Stimulated activated CD4-positive, alpha-beta T cell treated with anti-CD3 and anti-CD28 coated beads, Interleukin-1b, Interleukin-23, amount 100 ng/mL, for 1 hour (primary cell): Measurements from ENCODE around the gene STAC3.
A peak's percentile ranks its signal among the peaks of the same experiment; 100 is the strongest.

Source experiments
- DNase-seq, 2 donors: peaks; one replicate each; pipeline ENCODE4 v3.0.0-alpha.2; 2020; ENCODE audit warnings: low read depth in 2 of 2

STAC3 gene

DNA sequence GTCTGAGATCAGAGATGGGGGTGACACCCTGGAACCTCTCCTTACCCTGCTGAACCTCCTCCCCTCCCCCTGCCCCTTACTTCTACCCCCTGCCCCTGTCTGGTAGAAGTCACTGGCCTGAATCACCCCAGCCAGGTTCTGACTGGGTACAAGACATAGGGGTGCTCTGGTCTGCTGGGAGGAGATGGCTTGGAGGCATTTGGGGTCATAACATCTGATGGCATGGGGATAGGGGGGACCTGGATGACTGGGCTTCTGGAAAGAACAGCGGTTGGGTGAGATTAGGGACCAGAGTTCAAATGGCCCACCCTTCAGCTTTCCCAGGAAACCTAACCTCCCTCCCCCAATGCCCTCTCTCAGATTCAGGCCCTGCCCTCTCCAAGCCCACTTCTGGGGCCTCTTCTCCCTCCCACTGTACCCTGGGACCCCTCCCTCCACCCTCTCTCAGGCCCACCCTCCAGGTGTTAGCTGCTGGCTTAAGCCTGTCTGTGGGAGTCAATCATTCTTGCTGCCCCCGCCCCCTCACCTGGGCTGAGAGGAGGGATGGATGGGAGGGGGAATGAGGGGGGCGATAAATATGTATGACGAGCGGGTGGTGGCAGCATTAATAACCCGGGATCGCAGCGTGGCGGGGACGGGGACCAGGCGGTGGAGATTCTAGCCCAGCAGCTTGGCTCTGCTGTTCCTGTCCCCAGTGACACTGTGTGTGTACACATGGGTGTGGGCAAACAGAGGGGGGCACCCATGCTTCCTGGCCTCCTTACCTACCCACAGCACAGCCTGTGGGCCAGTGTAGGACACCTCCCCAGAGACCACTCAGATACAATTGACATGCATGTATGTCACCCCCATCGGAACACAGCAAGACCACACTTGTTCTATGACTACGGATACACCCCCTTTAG, 28.4 kb downstream of the STAC3 start:
- no peak for DNase-seq

- DNase-seq = no peak
These were observed 29.6 kb downstream of the STAC3 start for GRCh38 chr12:57221169-57221917.

- no peak for DNase-seq
These were observed 30.2 kb downstream of the STAC3 start for GRCh38 chr12:57220770-57221168.

GRCh38 chr12:57219993-57220754, 30.8 kb downstream of the STAC3 start:
- DNase-seq = no peak

- DNase-seq = no peak
These were observed 31.6 kb downstream of the STAC3 start for GRCh38 chr12:57219205-57219992.

DNA sequence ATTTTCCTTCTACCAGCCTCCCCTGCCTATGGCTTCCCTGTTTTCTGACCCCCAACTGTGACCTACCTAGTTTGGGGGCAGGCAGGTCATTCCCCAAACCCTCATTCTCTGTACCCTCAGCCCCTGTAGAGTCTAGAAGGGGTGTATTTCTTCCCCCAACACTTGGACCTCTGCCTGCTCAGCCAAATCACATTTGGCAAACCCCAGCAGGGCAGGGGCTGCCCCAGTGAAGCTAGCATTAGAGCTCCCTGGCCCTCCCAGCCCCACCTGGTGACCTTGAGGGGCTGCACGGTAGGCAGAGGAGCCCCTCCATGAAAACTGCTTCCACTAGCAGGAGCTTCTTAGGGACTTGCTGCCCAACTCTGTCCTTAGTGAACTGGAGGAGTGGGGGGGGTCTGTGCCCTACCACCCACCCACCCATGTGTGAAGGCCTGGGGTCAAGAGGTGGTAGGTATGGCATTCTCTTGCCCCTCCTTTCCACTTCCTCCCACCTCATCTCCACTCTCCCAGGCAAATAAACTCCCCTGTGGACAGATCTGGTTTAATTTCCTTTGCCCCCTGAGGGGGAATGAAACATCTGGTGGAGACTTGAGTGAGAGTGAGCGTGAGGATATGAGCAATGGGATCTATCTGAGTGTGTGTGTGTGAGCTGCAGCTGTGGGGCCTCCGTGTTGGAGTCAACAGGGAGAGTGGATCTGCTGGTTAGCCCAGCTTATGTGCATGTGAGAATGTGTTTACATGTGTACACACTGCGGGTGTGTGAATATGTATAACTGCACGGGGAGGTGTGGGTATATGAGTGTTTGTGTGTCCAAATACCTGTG, 32.7 kb downstream of the STAC3 start:
- DNase-seq = no peak

- DNase-seq = no peak
These were observed 33.8 kb downstream of the STAC3 start for GRCh38 chr12:57216921-57217879.

DNA sequence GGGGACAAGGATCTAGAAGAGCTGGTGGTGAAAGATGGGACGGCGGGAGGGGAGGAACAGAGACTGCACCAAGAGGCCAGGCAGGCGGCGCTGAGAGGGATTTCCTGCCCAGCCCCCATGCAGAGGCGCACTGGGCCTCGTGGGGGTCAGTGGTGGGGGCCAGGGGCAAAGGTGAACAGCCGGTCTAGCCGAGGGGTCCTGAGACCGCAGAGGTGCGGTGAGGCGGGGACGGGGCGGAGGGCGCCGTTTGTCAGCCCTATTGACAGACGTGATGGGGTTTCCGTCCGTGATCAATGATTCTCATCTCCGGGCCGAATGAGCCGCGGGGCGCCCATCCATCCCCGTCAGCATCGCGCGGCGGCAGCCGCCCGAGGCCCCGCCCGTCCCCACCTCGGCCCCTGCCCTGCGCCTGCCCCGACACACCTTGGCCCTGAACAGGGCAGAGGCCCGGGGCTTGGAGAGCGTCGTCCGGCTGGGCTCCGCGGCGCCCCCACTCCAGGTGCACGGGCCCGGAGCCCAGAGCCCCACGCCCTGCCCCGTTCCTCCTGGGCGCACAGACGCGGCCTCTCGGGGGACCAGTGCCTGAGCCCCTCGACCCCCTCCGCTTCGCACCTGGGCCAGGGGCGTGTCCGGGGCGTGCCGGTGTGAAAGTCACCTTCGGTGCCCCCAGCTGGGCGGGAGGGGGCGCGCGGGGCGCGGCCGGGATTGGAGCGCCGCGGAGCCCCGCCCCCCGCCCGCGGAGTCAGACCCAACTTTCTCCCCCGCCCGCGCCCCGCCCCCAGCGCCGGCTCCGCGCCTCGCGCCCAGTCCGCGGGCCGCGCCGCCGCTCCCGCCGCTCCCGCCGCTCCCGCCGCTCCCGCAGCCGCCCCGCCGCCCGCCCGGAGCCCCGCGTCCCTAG, 34.7 kb downstream of the STAC3 start, which contains the start of gene NXPH4:
Gene NXPH4, plus strand, starts transcription at position 781 of the 898 bp plus-strand sequence. CDS start 176 bp downstream, outside the sequence.
- no peak for DNase-seq

DNA sequence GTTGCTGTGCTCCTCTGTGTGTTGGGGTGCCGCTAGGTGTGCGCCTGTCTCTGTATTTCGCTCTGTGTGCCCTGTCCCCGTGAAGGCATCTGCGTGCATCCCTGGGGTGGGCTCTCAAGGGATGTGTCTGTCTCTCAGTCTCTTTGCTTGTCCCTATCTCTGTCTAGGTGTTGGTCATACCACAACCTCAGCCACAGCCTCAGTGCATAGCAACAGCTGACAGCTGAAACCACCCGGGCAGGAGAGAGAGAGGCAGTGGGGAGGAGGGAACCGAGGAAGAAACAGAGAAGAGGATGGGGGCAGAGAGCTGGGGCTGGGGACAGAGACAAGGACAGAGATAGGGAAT, 35.3 kb downstream of the STAC3 start:
- DNase-seq = no peak

DNA sequence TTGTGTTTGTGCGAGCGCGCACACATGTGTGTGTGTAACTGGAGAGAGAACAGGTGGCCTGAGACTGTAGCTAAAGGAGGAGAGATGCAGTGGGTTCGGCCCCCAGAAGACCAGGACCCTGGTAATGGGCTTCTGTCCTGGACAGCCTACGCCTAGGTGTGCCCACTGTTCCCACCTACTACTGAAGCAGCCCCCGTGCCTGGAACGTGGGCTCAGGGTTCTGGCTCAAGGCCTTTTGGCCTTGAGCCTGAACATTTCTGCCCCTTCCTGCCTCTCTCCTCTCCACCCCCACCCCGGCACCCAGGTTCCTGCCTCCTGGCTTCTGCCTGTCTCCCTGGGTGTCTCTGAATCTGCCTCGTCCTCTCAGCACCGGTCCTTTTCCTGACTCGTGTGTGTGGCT, 35.9 kb downstream of the STAC3 start:
- DNase-seq = no peak

GRCh38 chr12:57214398-57214781, 36.6 kb downstream of the STAC3 start:
- peak; percentile 34 to 50 for DNase-seq

DNA sequence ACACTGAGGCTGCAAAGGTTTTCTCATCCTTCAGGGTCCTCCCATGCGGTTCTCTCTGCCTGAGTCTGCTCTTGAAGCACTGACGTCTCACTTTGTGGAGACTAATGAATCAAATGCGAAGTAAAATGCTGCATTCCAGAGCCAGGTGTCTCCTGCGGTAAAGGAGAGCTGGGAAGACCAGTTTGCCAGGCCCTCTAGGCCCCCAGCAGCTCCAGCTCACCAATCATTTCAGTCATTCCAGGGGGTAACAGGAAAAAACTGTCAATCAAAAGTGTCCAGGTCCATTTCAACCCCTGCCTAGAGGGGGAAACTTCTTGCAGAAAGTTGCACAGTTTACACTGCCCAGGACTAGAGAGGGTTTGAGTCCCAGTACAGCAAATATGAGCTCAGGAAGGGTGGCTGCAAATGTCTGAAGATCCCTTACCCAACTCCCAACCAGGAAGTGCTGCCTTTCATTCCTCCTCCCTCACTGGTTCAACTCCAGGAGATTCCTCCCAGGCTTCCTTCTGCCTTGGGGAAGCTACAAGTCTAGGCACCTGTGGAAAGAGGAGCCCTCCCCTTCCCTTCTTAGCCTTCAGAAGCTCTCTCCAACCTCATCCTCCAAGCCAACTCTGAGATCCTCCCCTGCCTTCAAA, 37.1 kb downstream of the STAC3 start:
- DNase-seq = no peak

GRCh38 chr12:57213058-57213715, 37.8 kb downstream of the STAC3 start:
- DNase-seq = peak; percentile 62 to 70

DNA sequence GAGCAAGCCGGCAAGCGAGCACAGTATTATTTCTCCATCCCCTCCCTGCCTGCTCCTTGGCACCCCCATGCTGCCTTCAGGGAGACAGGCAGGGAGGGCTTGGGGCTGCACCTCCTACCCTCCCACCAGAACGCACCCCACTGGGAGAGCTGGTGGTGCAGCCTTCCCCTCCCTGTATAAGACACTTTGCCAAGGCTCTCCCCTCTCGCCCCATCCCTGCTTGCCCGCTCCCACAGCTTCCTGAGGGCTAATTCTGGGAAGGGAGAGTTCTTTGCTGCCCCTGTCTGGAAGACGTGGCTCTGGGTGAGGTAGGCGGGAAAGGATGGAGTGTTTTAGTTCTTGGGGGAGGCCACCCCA, 38.3 kb downstream of the STAC3 start:
- no peak for DNase-seq

GRCh38 chr12:57211791-57212700, 38.9 kb downstream of the STAC3 start:
- no peak for DNase-seq
